Nephron progenitor cell (in vitro differentiated cells): Measurements from ENCODE around the gene NPAS3.

Experiments used
- DNase-seq: peaks from one replicate; pipeline ENCODE4 v3.0.0; 2021
- H3K27ac Mint-ChIP-seq: 2 replicates; pipeline ENCODE4 v1.8.0; 2021; ENCODE audit warnings: mild to moderate bottlenecking, moderate library complexity, mixed read lengths
- H3K27me3 Mint-ChIP-seq: 2 replicates; pipeline ENCODE4 v1.8.0; 2021; ENCODE audit warnings: mild to moderate bottlenecking, low read depth, mixed read lengths; ENCODE audit not compliant: poor library complexity
- H3K36me3 Mint-ChIP-seq: 2 replicates; pipeline ENCODE4 v1.8.0; 2021; ENCODE audit warnings: low read depth, mixed read lengths
- H3K4me1 Mint-ChIP-seq: 2 replicates; pipeline ENCODE4 v1.8.0; 2021; ENCODE audit warnings: mixed read lengths
- H3K4me3 Mint-ChIP-seq: 2 replicates; pipeline ENCODE4 v1.8.0; 2021; ENCODE audit warnings: mild to moderate bottlenecking, moderate library complexity, mixed read lengths
- H3K9me3 Mint-ChIP-seq: 2 replicates; pipeline ENCODE4 v1.8.0; 2021; ENCODE audit warnings: mild to moderate bottlenecking, moderate library complexity, mixed read lengths
- CTCF ChIP-seq: fragments of 200-600 bp; sonication (generic); IDR thresholded peaks from 2 replicates; pipeline ENCODE4 v1.5.0; 2021; ENCODE audit warnings: antibody characterized with exemption

NPAS3 gene

GRCh38 chr14:33836203-33836899 lies 897.7 kb downstream of the NPAS3 start:
- no peaks in the 10 kb centered on the region for H3K36me3 Mint-ChIP-seq
- no peak for DNase-seq

GRCh38 chr14:33836900-33837577 lies 898.4 kb downstream of the NPAS3 start:
- Mint-ChIP-seq H3K27ac (peak overlapping the region; percentile 22), H3K4me1 (peaks cover 29% of the 10 kb centered on the region), H3K36me3 (no peaks in the 10 kb centered on the region), H3K9me3 (peaks cover 6% of the 10 kb centered on the region), H3K27me3 (no peaks in the 10 kb centered on the region), H3K4me3 (no peak overlapping the region)
- no peak for DNase-seq
- no peak for TF ChIP-seq CTCF

More at GRCh38 chr14:33836203-33836899, 897.7 kb downstream of the NPAS3 start:
- peak overlapping the region; percentile 22 for H3K27ac Mint-ChIP-seq
- peaks cover 8% of the 10 kb centered on the region for H3K9me3 Mint-ChIP-seq
- no peak overlapping the region for H3K4me3 Mint-ChIP-seq
- no peaks in the 10 kb centered on the region for H3K27me3 Mint-ChIP-seq
- TF ChIP-seq CTCF = no peak
- H3K4me1 Mint-ChIP-seq = peaks cover 29% of the 10 kb centered on the region

GRCh38 chr14:33837943-33838683 lies 899.4 kb downstream of the NPAS3 start:
- DNase-seq = no peak
- Mint-ChIP-seq H3K4me3 (no peak overlapping the region), H3K4me1 (peaks cover 29% of the 10 kb centered on the region), H3K27ac (no peak overlapping the region), H3K36me3 (no peaks in the 10 kb centered on the region), H3K9me3 (no peaks in the 10 kb centered on the region), H3K27me3 (no peaks in the 10 kb centered on the region)
- no peak for TF ChIP-seq CTCF

GRCh38 chr14:33839193-33840076 lies 900.8 kb downstream of the NPAS3 start:
- peak; percentile 62 for DNase-seq
- no peaks in the 10 kb centered on the region for H3K27me3 Mint-ChIP-seq
- H3K9me3 Mint-ChIP-seq = no peaks in the 10 kb centered on the region
- H3K4me3 Mint-ChIP-seq = no peak overlapping the region
- TF ChIP-seq CTCF = peak; percentile 82
- peaks cover 29% of the 10 kb centered on the region for H3K4me1 Mint-ChIP-seq
- H3K27ac Mint-ChIP-seq = no peak overlapping the region
- no peaks in the 10 kb centered on the region for H3K36me3 Mint-ChIP-seq

- no peak for DNase-seq
- Mint-ChIP-seq H3K27ac (no peak overlapping the region), H3K36me3 (no peaks in the 10 kb centered on the region), H3K9me3 (no peaks in the 10 kb centered on the region), H3K4me3 (no peak overlapping the region), H3K4me1 (peaks cover 29% of the 10 kb centered on the region), H3K27me3 (no peaks in the 10 kb centered on the region)
- no peak for TF ChIP-seq CTCF
Observed at GRCh38 chr14:33840797-33841196, 902.1 kb downstream of the NPAS3 start.
